ENCODE data around the gene TEX13C.

The TEX13C gene

GRCh38 chrX:125326599-125326998, 6.9 kb downstream of the TEX13C start:
- TF ChIP-seq, protein P1, sequence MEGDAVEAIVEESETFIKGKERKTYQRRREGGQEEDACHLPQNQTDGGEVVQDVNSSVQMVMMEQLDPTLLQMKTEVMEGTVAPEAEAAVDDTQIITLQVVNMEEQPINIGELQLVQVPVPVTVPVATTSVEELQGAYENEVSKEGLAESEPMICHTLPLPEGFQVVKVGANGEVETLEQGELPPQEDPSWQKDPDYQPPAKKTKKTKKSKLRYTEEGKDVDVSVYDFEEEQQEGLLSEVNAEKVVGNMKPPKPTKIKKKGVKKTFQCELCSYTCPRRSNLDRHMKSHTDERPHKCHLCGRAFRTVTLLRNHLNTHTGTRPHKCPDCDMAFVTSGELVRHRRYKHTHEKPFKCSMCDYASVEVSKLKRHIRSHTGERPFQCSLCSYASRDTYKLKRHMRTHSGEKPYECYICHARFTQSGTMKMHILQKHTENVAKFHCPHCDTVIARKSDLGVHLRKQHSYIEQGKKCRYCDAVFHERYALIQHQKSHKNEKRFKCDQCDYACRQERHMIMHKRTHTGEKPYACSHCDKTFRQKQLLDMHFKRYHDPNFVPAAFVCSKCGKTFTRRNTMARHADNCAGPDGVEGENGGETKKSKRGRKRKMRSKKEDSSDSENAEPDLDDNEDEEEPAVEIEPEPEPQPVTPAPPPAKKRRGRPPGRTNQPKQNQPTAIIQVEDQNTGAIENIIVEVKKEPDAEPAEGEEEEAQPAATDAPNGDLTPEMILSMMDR (conservative IDR thresholded peaks at IDR 0.05; ENCODE audit: low read depth): no peak
- CTCF ChIA-PET: no interaction called here
- no peak for DNase-seq (ENCODE audit: low spot score)
- H3K27ac ChIP-seq: no peak overlapping the region
- POLR2A ChIA-PET (ENCODE audit: low non-redundant PET): no interaction called here

DNA sequence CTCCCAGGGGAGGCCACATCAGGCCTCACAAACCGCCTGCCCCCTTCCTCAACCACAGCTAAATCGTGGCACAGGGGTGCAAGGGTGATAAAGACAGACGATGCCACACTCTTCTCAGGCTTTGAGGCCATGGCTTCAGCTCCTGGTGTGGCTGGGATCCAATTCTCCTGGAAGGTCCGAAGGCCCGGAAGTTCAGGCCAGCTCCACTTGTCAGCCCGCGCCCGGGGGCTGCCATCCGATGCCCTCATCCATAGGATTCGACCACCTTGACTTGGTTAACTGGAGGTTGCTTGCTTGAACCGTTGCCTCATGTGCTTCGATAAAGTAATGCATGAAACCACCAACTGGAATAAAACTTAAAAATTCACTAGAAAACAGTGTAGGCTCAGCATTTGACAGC, 8.2 kb downstream of the TEX13C start:
- ChIA-PET CTCF (interaction anchor here (0.6 kb wide), 1 partner anchor 10 kb away, joined by 3 read pairs; no protein-coding TSS in a partner anchor), POLR2A (ENCODE audit: low non-redundant PET) (no interaction called here)
- TF ChIP-seq, protein P1 (conservative IDR thresholded peaks at IDR 0.05; ENCODE audit: low read depth): no peak
- DNase-seq (ENCODE audit: low spot score): no peak
- no peak overlapping the region for H3K27ac ChIP-seq

- CTCF ChIA-PET: no interaction called here
- TF ChIP-seq, protein P1 (conservative IDR thresholded peaks at IDR 0.05; ENCODE audit: low read depth): no peak
Measured at GRCh38 chrX:125333583-125333982, 13.9 kb downstream of the TEX13C start.

GRCh38 chrX:125340490-125340889, 20.8 kb downstream of the TEX13C start:
- ChIA-PET POLR2A (ENCODE audit: low non-redundant PET) (no interaction called here), CTCF (no interaction called here)
- TF ChIP-seq, protein P1 (conservative IDR thresholded peaks at IDR 0.05; ENCODE audit: low read depth): no peak
- H3K27ac ChIP-seq: no peak overlapping the region
- no peak for DNase-seq (ENCODE audit: low spot score)

More at GRCh38 chrX:125333583-125333982, 13.9 kb downstream of the TEX13C start:
- POLR2A ChIA-PET (ENCODE audit: low non-redundant PET): no interaction called here
- H3K27ac ChIP-seq: no peak overlapping the region
- no peak for DNase-seq (ENCODE audit: low spot score)

DNA sequence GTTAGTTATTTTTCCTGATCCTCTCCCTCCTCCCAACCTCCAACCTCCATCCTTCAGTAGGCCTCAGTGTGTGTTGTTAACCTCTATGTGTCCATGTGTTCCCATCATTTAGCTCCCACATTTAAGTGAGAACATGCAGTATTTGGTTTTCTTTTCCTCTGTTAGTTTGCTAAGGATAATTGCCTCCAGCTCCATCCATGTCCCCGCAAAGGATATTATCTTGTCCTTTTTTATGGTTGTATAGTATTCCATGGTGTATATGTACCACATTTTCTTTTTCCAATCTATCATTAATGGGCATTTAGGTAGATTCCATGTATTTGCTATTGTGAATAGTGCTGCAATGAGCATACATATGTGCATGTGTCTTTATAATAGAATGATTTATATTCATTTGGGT, 54.5 kb downstream of the TEX13C start:
- ChIA-PET POLR2A (ENCODE audit: low non-redundant PET) (no interaction called here), CTCF (no interaction called here)
- no peak overlapping the region for H3K27ac ChIP-seq
- DNase-seq (ENCODE audit: low spot score): no peak
- TF ChIP-seq, protein P1 (conservative IDR thresholded peaks at IDR 0.05; ENCODE audit: low read depth): no peak
